Activated naive CD4-positive, alpha-beta T cell treated with anti-CD3 and anti-CD28 coated beads for 36 hours (primary cell): Measurements from ENCODE around the gene SGO2. TPM values are rescaled to one million over a fixed set of nuclear protein-coding genes. Genes with fewer than 3 reads are reported as not detected.

ENCODE experiments used
- CTCF ChIA-PET: fragments of 350-600 bp; sonication (Branson Sonifier 250); formaldehyde crosslinking; loops from one replicate; lab custom pipeline; 2021; ENCODE audit warnings: antibody characterized with exemption; lab: Charles Lee
- DNase-seq: peaks from one replicate; pipeline ENCODE4 v3.0.0-alpha.2; 2020
- H3K27ac Mint-ChIP-seq: one replicate; pipeline ENCODE4 v1.8.0; 2021; ENCODE audit warnings: mild to moderate bottlenecking, mixed read lengths
- H3K27me3 Mint-ChIP-seq: one replicate; pipeline ENCODE4 v1.8.0; 2021; ENCODE audit warnings: low read depth, mixed read lengths
- H3K36me3 Mint-ChIP-seq: one replicate; pipeline ENCODE4 v1.8.0; 2021; ENCODE audit warnings: low read depth, mixed read lengths
- H3K4me1 Mint-ChIP-seq: one replicate; pipeline ENCODE4 v1.8.0; 2021; ENCODE audit warnings: low read depth, mixed read lengths
- H3K4me3 Mint-ChIP-seq: one replicate; pipeline ENCODE4 v1.8.0; 2021; ENCODE audit warnings: mild to moderate bottlenecking, moderate library complexity, mixed read lengths
- H3K9me3 Mint-ChIP-seq: one replicate; pipeline ENCODE4 v1.8.0; 2021; ENCODE audit warnings: mixed read lengths
- intact Hi-C: fragments of 100-400 bp; cut with micrococcal nuclease; formaldehyde crosslinking; loops from one replicate; pipeline ENCODE4 v1.15.1; 2023
- total RNA-seq, 2 experiments: library from RNA; stranded (reverse); gene quantifications; one replicate each; pipeline ENCODE4 v1.2.3, GENCODE V29; 2021

The SGO2 gene
- total RNA-seq, 2 experiments from 2014 or later = 39.7 to 40.0 TPM

- intact Hi-C loops = no loop called here
- Mint-ChIP-seq H3K27ac (no peak overlapping the region), H3K9me3 (no peaks in the 10 kb centered on the region), H3K36me3 (peaks cover 23% of the 10 kb centered on the region), H3K4me3 (no peak overlapping the region), H3K4me1 (no peaks in the 10 kb centered on the region), H3K27me3 (no peaks in the 10 kb centered on the region)
- no peak for DNase-seq
- CTCF ChIA-PET = interaction anchor here (2.1 to 2.2 kb wide), 2 partner anchors 9 to 11 kb away, joined by 10 to 18 read pairs; no protein-coding TSS in a partner anchor
These were observed 33.4 kb upstream of the SGO2 start for GRCh38 chr2:200492656-200493055.

- intact Hi-C loops = no loop called here
- no peak for DNase-seq
- CTCF ChIA-PET = interaction anchor here (0.9 to 2.2 kb wide), 5 partner anchors 8 to 241 kb away, joined by 3 to 18 read pairs (median 4); no protein-coding TSS in a partner anchor
- Mint-ChIP-seq H3K4me3 (no peak overlapping the region), H3K36me3 (peaks cover 23% of the 10 kb centered on the region), H3K27ac (no peak overlapping the region), H3K9me3 (no peaks in the 10 kb centered on the region), H3K4me1 (no peaks in the 10 kb centered on the region), H3K27me3 (no peaks in the 10 kb centered on the region)
These were observed 32.0 kb upstream of the SGO2 start for GRCh38 chr2:200494048-200494447.

DNA sequence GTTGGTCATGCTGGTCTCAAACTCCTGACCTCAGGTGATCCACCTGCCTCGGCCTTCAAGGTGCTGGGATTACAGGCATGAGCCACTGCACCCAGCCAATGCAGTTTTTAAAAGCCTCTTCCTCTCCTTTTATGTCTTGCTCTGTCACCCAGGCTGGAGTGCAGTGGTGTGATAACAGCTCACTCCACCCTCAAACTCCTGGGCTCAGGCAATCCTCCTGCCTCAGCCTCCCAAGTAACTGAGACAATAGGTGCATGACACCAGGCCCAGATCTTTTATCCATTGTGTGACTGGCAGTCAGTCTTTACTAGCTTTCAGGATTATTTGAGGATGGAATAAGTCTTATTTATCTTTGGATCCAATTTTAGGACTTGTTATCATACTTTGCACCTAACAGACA lies 29.3 kb upstream of the SGO2 start:
- H3K4me1 Mint-ChIP-seq = no peaks in the 10 kb centered on the region
- CTCF ChIA-PET = interaction anchor here (1.0 to 2.0 kb wide), 2 partner anchors 13 kb away, joined by 3 to 10 read pairs; partner anchors contain the start of gene KCTD18
- intact Hi-C loops = no loop called here
- no peak overlapping the region for H3K27ac Mint-ChIP-seq
- H3K4me3 Mint-ChIP-seq = no peak overlapping the region
- H3K9me3 Mint-ChIP-seq = no peaks in the 10 kb centered on the region
- H3K36me3 Mint-ChIP-seq = peaks cover 9% of the 10 kb centered on the region
- no peak for DNase-seq
- no peaks in the 10 kb centered on the region for H3K27me3 Mint-ChIP-seq

GRCh38 chr2:200498402-200499162 lies 27.4 kb upstream of the SGO2 start:
- Mint-ChIP-seq H3K27me3 (no peaks in the 10 kb centered on the region), H3K4me3 (no peak overlapping the region), H3K9me3 (peaks cover 2% of the 10 kb centered on the region), H3K36me3 (peaks cover 16% of the 10 kb centered on the region), H3K4me1 (no peaks in the 10 kb centered on the region), H3K27ac (no peak overlapping the region)
- CTCF ChIA-PET = interaction anchor here (1.2 to 2.0 kb wide), 5 partner anchors 12 to 344 kb away, joined by 3 to 10 read pairs (median 5); no protein-coding TSS in a partner anchor
- intact Hi-C loops = no loop called here
- no peak for DNase-seq

DNA sequence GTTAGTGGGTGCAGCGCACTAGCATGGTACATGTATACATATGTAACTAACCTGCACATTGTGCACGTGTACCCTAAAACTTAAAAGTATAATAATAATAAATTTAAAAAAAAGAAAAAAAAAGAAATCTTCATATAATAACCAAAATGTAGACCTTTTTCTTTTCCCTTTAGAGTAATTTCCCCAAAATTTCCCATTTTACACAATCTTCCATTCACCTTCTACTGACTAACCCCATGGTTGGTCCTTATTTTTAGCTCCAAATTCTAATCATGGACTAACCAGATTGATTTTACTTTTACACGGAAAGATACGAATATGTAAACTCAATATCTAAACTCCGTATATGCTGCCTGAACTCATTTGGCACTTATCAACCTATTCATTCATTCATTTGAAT lies 23.8 kb upstream of the SGO2 start:
- H3K9me3 Mint-ChIP-seq = peaks cover 2% of the 10 kb centered on the region
- H3K36me3 Mint-ChIP-seq = peaks cover 15% of the 10 kb centered on the region
- no peak for DNase-seq
- H3K4me3 Mint-ChIP-seq = no peak overlapping the region
- no peak overlapping the region for H3K27ac Mint-ChIP-seq
- CTCF ChIA-PET = interaction anchor here (0.7 kb wide), 2 partner anchors 11 to 636 kb away, joined by 3 read pairs; no protein-coding TSS in a partner anchor
- H3K4me1 Mint-ChIP-seq = peaks cover 4% of the 10 kb centered on the region
- intact Hi-C loops = no loop called here
- H3K27me3 Mint-ChIP-seq = no peaks in the 10 kb centered on the region

DNA sequence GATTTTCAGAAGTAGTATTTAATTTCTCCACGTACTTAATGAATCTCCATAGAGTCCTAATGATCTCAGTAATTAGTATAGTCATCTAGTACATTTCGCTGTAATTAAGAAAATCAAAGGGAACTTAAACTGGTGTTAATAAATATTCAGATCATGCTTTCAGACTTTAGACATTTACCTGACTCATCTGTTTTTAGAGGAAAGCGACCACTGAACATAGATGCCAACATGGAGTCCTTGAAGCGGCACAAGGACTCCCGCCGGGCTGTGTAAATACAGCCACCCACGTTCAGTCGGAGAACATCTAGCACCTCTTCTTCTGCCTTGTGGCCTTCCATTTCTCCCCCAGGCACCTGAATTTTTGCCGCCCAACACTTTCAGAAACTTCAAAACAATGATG lies 19.3 kb upstream of the SGO2 start:
- intact Hi-C loops = no loop called here
- Mint-ChIP-seq H3K27ac (no peak overlapping the region), H3K27me3 (no peaks in the 10 kb centered on the region), H3K36me3 (peaks cover 16% of the 10 kb centered on the region), H3K4me3 (no peak overlapping the region), H3K4me1 (peaks cover 16% of the 10 kb centered on the region), H3K9me3 (peaks cover 2% of the 10 kb centered on the region)
- CTCF ChIA-PET = no interaction called here
- DNase-seq = no peak

- H3K27ac Mint-ChIP-seq = no peak overlapping the region
- H3K4me1 Mint-ChIP-seq = peaks cover 16% of the 10 kb centered on the region
- intact Hi-C loops = no loop called here
- no peaks in the 10 kb centered on the region for H3K27me3 Mint-ChIP-seq
- CTCF ChIA-PET = interaction anchor here (1.1 kb wide), 1 partner anchor 197 kb away, joined by 3 read pairs; no protein-coding TSS in a partner anchor
- peaks cover 2% of the 10 kb centered on the region for H3K9me3 Mint-ChIP-seq
- H3K4me3 Mint-ChIP-seq = no peak overlapping the region
- H3K36me3 Mint-ChIP-seq = peaks cover 13% of the 10 kb centered on the region
- DNase-seq = no peak
These were observed 18.8 kb upstream of the SGO2 start for GRCh38 chr2:200507179-200507578.

GRCh38 chr2:200509235-200509611 lies 16.8 kb upstream of the SGO2 start:
- DNase-seq = no peak
- peaks cover 3% of the 10 kb centered on the region for H3K36me3 Mint-ChIP-seq
- H3K27ac Mint-ChIP-seq = peak overlapping the region; percentile 79
- H3K27me3 Mint-ChIP-seq = no peaks in the 10 kb centered on the region
- no peaks in the 10 kb centered on the region for H3K9me3 Mint-ChIP-seq
- peak overlapping the region; percentile 94 for H3K4me3 Mint-ChIP-seq
- peaks cover 16% of the 10 kb centered on the region for H3K4me1 Mint-ChIP-seq
- intact Hi-C loops = loop anchor here (1.0 kb wide), 1 partner anchor 43 kb away; no protein-coding TSS in a partner anchor
- CTCF ChIA-PET = interaction anchor here (1.1 to 2.0 kb wide), 5 partner anchors 12 to 284 kb away, joined by 3 to 8 read pairs (median 4); partner anchors contain the start of gene SGO2

DNA sequence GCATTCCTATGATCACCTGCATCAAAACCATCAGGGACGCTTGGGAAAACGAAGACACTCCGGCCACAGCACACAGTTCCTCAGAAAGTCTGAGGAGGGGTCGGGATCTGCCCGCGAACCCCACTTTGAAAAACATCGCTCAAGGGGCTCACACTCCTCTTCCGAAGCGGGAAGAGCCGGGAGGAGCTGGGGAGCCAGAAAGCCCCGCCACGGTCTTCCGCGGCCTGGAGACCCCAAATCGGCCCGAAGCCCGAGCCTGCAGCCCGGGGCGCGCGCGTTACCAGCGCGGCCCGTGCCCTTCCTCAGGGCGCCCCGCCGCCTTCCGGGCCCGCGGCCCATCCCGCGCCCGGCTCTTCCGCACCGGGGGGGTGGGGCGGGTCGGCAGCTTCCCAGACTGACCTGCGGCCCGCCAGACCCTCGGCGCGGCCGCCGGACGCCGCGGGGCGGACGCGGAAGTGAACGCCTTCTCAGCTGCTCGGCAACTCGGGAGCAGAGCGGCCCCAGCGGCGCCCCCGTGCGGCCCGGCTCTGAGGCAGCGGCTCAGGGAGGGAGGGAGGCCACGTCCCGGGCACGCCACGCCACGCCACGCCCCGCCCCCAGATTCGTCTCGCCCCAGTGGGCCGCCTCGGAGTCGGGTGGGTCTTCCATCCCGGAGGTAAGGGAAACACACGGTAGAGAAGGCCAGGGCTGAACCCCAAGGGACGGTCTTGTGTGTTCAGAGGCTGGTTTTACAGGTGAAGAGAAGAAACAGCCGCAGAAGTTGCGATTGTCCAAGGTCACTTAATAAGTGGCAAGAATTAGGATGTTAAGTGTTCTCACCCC lies 16.2 kb upstream of the SGO2 start, which contains the start of gene KCTD18:
KCTD18 (minus strand) TSS at position 457 of the 822 bp plus-strand sequence. CDS start 3,052 bp downstream, outside the sequence.
- peaks cover 3% of the 10 kb centered on the region for H3K36me3 Mint-ChIP-seq
- peak within 1 kb of the TSS; percentile 94 for H3K4me3 Mint-ChIP-seq
- H3K9me3 Mint-ChIP-seq = no peaks in the 10 kb centered on the region
- H3K4me1 Mint-ChIP-seq = peaks cover 16% of the 10 kb centered on the region
- H3K27me3 Mint-ChIP-seq = no peaks in the 10 kb centered on the region
- CTCF ChIA-PET = interaction anchor here (0.8 to 2.0 kb wide), 8 partner anchors 12 to 317 kb away, joined by 3 to 8 read pairs (median 3); partner anchors contain the start of gene SGO2
- peak; percentile 92 for DNase-seq
- intact Hi-C loops = loop anchor here (1.0 to 5.0 kb wide), 3 partner anchors 16 to 192 kb away; partner anchors contain the start of gene SGO2
- H3K27ac Mint-ChIP-seq = peak within 1 kb of the TSS; percentile 79

DNA sequence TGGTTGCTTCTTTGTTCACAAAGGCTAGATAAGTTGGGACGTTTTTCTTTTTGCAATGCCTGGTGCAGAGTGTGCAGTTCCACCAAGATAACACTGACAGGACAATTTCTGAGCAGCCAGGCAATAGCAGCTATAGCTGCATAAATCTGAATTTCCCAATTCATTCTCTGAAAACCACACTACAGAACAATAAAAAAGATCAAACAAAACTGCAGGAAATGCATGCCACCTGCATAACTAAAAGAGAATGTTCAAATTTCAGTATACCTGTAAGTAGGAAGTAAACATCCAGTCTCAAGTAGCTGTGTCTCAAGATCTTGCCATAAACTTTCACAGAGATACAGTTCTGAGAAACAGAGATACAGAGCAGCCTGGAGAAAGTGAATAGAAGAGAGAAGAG lies 10.9 kb upstream of the SGO2 start:
- no peaks in the 10 kb centered on the region for H3K36me3 Mint-ChIP-seq
- H3K27me3 Mint-ChIP-seq = no peaks in the 10 kb centered on the region
- H3K9me3 Mint-ChIP-seq = no peaks in the 10 kb centered on the region
- no peak for DNase-seq
- CTCF ChIA-PET = interaction anchor here (0.7 kb wide), 1 partner anchor 1248 kb away, joined by 3 read pairs; no protein-coding TSS in a partner anchor
- H3K4me3 Mint-ChIP-seq = no peak overlapping the region
- peaks cover 3% of the 10 kb centered on the region for H3K4me1 Mint-ChIP-seq
- peak overlapping the region; percentile 7 for H3K27ac Mint-ChIP-seq
- intact Hi-C loops = loop anchor here (1.0 kb wide), 1 partner anchor 10 kb away; no protein-coding TSS in a partner anchor

DNA sequence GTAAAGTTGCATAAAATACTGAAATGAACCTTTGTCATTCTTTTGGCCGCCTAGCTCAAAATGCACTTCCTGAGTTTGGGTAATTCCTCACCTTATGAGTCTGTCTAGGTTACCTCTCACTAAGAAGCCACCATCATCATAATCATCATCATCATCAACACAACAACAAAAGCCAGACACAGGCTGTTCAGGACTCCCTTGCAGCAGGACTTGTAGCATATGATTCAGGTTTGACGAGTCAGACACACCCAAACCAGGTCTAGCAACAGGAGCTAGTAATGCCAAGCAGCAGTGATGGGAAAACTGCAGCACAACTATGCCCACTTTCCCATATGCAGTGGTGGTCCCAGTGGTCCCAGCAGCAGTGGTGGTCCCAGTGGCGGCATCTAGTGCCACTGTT lies 2.8 kb upstream of the SGO2 start:
- no peak overlapping the region for H3K4me3 Mint-ChIP-seq
- H3K27me3 Mint-ChIP-seq = no peaks in the 10 kb centered on the region
- H3K27ac Mint-ChIP-seq = no peak overlapping the region
- peaks cover 16% of the 10 kb centered on the region for H3K4me1 Mint-ChIP-seq
- DNase-seq = no peak
- no peaks in the 10 kb centered on the region for H3K36me3 Mint-ChIP-seq
- CTCF ChIA-PET = interaction anchor here (1.5 kb wide), 1 partner anchor 12 kb away, joined by 3 read pairs; no protein-coding TSS in a partner anchor
- intact Hi-C loops = no loop called here
- no peaks in the 10 kb centered on the region for H3K9me3 Mint-ChIP-seq

DNA sequence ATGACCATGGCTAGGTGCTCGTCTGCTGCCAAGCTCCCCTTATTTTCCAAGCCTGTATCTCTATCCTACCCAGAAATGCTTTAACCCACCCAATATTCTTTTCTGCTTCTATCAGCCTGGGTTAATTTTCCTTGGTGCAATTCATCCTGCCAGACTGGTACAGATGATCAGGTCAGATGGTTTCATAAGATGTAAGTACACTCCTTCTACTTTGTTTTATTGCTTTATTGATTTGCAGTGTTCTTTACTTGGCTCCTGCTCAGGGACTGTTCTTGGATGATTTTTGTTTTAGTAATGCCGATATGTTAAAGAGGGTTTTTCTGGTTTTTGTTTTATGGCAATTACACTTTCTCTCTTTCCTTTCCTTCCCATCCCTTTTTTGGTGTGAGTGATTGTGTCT lies 2.4 kb upstream of the SGO2 start:
- no peak for DNase-seq
- Mint-ChIP-seq H3K36me3 (no peaks in the 10 kb centered on the region), H3K27me3 (no peaks in the 10 kb centered on the region), H3K4me1 (peaks cover 17% of the 10 kb centered on the region), H3K27ac (no peak overlapping the region), H3K9me3 (no peaks in the 10 kb centered on the region), H3K4me3 (no peak overlapping the region)
- CTCF ChIA-PET = interaction anchor here (1.5 kb wide), 1 partner anchor 12 kb away, joined by 3 read pairs; no protein-coding TSS in a partner anchor
- intact Hi-C loops = no loop called here
